Vagina (tissue), 2 donors: Measurements from ENCODE around the gene TEAD1.

Experiments
- POLR2A ChIP-seq, 2 donors: fragments of 450-650 bp; IDR thresholded peaks; one replicate each; pipeline ENCODE4 v1.6.1; 2017; ENCODE audit warnings: antibody characterized with exemption in 2 of 2, mild to moderate bottlenecking in 2 of 2, moderate library complexity in 2 of 2
- POLR2AphosphoS5 ChIP-seq, 2 donors: sonication (generic); formaldehyde crosslinking; IDR thresholded peaks; one replicate each; pipeline ENCODE4 v1.9.0; 2017; ENCODE audit warnings: antibody characterized with exemption in 2 of 2, mild to moderate bottlenecking in 2 of 2, low read depth in 1 of 2; ENCODE audit not compliant: insufficient read depth in 1 of 2

DNA sequence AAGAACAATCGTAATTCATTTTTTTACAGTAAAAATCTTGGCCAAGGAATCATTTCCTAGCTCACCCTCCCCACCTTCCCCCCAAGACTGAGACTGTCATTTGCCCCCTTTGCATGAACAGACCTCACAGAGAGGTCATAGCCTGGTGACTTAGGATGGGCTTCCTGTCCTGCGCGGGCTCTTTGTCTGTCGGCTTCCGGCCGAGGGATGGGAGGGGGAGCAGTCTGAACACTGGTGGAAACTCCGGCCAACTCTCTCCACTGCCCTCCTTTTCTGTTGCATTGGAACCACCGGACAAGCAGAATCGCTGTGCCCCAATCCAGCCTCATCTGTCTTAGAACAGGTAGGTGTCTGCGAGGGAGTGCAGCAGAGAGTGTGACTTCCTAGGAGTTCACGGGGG is 41.7 kb downstream of the TEAD1 start:
- TF ChIP-seq POLR2A (IDR thresholded peaks at IDR 0.05) (no peak), POLR2AphosphoS5 (IDR thresholded peaks at IDR 0.05; ENCODE audit: insufficient read depth in 1 of 2, low read depth in 1 of 2) (no peak)
